Ishikawa (cell line): ENCODE measurements around the gene OR4E1.

Source experiments
- CEBPB ChIP-seq: IDR thresholded peaks from 2 replicates; pipeline ENCODE4 v1.6.1; 2012
- CREB1 ChIP-seq: IDR thresholded peaks from 2 replicates; pipeline ENCODE4 v1.6.1; 2012; ENCODE audit warnings: low read depth
- EGR1 ChIP-seq: IDR thresholded peaks from 2 replicates; pipeline ENCODE4 v1.6.1; 2012
- EP300 ChIP-seq: IDR thresholded peaks from 2 replicates; pipeline ENCODE4 v1.6.1; 2012; ENCODE audit warnings: borderline replicate concordance
- FOXM1 ChIP-seq: IDR thresholded peaks from 2 replicates; pipeline ENCODE4 v1.6.1; 2012; ENCODE audit warnings: low read depth, borderline replicate concordance
- MAX ChIP-seq: IDR thresholded peaks from 2 replicates; pipeline ENCODE4 v1.6.1; 2012
- NFIC ChIP-seq: IDR thresholded peaks from 2 replicates; pipeline ENCODE4 v1.6.1; 2012
- RAD21 ChIP-seq: IDR thresholded peaks from 2 replicates; pipeline ENCODE4 v1.6.1; 2012; ENCODE audit warnings: low read depth
- REST ChIP-seq: IDR thresholded peaks from 2 replicates; pipeline ENCODE4 v1.6.1; 2012; ENCODE audit warnings: low read depth, mild to moderate bottlenecking
- TAF1 ChIP-seq: IDR thresholded peaks from 2 replicates; pipeline ENCODE4 v1.6.1; 2012; ENCODE audit warnings: low read depth, mild to moderate bottlenecking
- TCF12 ChIP-seq: IDR thresholded peaks from 2 replicates; pipeline ENCODE4 v1.6.1; 2012; ENCODE audit warnings: low read depth
- TEAD4 ChIP-seq: IDR thresholded peaks from 2 replicates; pipeline ENCODE4 v1.6.1; 2012
- USF1 ChIP-seq: IDR thresholded peaks from 2 replicates; pipeline ENCODE4 v1.6.1; 2012
- YY1 ChIP-seq: IDR thresholded peaks from 2 replicates; pipeline ENCODE4 v1.6.1; 2012; ENCODE audit warnings: low read depth
- ZBTB7A ChIP-seq: IDR thresholded peaks from 2 replicates; pipeline ENCODE4 v1.6.1; 2012; ENCODE audit warnings: low read depth

The OR4E1 gene

DNA sequence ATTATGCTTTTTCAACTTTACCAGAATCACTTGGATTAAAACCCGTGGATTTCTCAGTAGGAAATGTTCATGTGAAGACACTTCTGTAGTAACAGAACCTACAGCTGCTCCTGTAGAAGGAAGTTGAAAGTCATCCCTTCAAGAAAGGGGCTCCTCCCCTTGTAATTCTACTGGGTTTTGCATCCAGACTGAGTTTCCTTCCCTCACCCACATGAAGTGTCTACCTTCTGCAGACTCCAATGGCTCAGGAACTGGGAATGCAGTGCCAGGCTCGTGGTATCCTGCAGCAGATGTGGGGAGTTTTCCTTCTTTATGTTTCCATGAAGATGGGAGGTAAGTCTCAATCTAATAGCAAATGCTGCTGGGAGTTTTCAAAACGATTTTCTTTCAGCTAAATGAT lies 30.9 kb downstream of the OR4E1 start:
- TF ChIP-seq TCF12 (no peak), YY1 (no peak), MAX (no peak), EP300 (no peak), FOXM1 (no peak), NFIC (no peak), RAD21 (no peak), TEAD4 (no peak), TAF1 (no peak), EGR1 (no peak), USF1 (no peak), CREB1 (no peak), REST (no peak), CEBPB (no peak), ZBTB7A (no peak)

DNA sequence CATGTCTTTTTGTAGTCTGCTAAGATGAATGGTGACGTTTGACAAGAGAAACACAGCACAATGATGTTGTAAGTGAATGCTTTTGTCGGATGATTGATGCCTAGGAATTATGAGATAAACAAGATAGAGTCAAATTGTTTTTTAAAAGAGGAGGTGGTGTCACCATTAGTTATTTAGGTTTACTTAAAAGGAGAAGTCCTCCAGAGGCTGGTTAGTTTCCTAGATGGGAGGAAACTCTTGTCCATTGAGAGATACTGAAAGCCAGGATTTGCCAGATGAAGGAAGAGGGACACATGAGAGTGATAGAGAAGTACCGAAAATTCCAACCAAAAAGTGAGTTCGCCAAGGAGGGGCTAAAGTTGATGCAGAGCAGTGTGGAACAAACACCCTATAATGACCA lies 38.8 kb downstream of the OR4E1 start, which contains the start of gene OR10G2:
OR10G2 (minus strand) TSS at position 101 of the 400 bp plus-strand sequence; CDS start at position 3, 98 bp downstream.
- TF ChIP-seq CEBPB (no peak), REST (no peak), EP300 (no peak), TAF1 (no peak), CREB1 (no peak), YY1 (no peak), EGR1 (no peak), TCF12 (no peak), ZBTB7A (no peak), TEAD4 (no peak), NFIC (no peak), MAX (no peak), RAD21 (no peak), FOXM1 (no peak), USF1 (no peak)

DNA sequence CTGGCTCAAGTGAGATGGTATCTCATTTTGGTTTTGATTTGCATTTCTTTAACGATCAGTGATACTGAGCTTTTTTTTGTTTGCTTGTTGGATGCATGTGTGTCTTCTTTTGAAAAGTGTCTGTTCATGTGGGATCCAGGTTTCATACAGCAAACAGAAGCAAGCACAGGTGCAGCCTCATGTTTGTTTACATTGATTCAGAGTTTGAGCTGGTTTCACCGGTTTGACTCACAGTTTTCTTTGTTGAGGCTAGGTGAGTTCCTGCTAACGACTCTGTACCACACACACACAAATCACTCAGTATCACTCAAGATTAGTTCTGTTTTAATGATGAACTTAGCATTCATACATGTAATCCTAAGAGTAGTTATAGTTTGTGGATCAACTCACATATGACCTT lies 42.5 kb downstream of the OR4E1 start:
- TF ChIP-seq NFIC (no peak), FOXM1 (no peak), ZBTB7A (no peak)

GRCh38 chr14:21626491-21627230 lies 47.0 kb downstream of the OR4E1 start:
- TF ChIP-seq NFIC (no peak), EGR1 (no peak), MAX (no peak), REST (no peak), ZBTB7A (no peak), TAF1 (no peak), CEBPB (no peak), TCF12 (no peak), TEAD4 (no peak), CREB1 (no peak), USF1 (no peak), EP300 (no peak), YY1 (no peak)
